ENCODE results near the gene ITPR3. TPM values are rescaled to one million over a fixed set of nuclear protein-coding genes. Genes with fewer than 3 reads are reported as not detected.

Gene ITPR3
- total and polyA plus RNA-seq, 2 of the 13 experiments (the other 11 are each of a cell fraction or from before 2014, with no cell fraction given), result 3.8 to 21.4 TPM

DNA sequence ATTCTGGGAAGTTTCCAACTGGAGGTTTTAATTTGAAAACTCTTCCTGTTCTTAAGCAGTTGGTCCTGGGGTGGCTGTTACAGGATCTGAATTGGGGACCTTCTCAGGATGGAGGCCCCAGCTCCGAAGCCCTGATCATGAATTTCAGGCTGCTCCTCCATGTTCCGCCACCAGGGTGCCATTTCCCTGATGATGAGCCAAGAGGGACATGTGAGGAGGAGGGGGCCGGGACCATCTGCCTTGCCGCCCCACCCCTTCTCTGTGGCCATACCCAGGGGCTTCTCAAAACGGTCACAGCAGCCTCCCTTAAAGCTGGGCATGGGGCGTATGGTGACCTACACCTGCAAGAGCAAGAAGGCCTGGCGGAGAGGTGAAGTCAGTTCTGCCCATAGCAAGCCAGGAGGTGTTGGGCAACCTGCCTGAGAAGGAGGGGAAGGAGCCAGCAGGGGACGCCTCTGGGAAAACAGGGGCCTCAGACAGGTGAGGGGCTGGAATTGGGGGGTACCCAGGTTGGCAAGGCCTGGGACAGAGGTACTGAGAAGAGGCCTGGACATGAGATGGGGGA lies 37.4 kb upstream of the ITPR3 start (continued):
- TF ChIP-seq, protein P1, sequence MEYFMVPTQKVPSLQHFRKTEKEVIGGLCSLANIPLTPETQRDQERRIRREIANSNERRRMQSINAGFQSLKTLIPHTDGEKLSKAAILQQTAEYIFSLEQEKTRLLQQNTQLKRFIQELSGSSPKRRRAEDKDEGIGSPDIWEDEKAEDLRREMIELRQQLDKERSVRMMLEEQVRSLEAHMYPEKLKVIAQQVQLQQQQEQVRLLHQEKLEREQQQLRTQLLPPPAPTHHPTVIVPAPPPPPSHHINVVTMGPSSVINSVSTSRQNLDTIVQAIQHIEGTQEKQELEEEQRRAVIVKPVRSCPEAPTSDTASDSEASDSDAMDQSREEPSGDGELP (IDR thresholded peaks at IDR 0.05; ENCODE audit: borderline replicate concordance, low read depth), result no peak
- no peak for TF ChIP-seq SYNCRIP (IDR thresholded peaks at IDR 0.05; ENCODE audit: insufficient read depth, low read depth, low read length)
- TF ChIP-seq, protein P2, sequence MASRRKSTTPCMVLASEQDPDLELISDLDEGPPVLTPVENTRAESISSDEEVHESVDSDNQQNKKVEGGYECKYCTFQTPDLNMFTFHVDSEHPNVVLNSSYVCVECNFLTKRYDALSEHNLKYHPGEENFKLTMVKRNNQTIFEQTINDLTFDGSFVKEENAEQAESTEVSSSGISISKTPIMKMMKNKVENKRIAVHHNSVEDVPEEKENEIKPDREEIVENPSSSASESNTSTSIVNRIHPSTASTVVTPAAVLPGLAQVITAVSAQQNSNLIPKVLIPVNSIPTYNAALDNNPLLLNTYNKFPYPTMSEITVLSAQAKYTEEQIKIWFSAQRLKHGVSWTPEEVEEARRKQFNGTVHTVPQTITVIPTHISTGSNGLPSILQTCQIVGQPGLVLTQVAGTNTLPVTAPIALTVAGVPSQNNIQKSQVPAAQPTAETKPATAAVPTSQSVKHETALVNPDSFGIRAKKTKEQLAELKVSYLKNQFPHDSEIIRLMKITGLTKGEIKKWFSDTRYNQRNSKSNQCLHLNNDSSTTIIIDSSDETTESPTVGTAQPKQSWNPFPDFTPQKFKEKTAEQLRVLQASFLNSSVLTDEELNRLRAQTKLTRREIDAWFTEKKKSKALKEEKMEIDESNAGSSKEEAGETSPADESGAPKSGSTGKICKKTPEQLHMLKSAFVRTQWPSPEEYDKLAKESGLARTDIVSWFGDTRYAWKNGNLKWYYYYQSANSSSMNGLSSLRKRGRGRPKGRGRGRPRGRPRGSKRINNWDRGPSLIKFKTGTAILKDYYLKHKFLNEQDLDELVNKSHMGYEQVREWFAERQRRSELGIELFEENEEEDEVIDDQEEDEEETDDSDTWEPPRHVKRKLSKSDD (CRISPR knock-in tag; IDR thresholded peaks at IDR 0.05; ENCODE audit: low read depth), result no peak
- TF ChIP-seq, protein P3, sequence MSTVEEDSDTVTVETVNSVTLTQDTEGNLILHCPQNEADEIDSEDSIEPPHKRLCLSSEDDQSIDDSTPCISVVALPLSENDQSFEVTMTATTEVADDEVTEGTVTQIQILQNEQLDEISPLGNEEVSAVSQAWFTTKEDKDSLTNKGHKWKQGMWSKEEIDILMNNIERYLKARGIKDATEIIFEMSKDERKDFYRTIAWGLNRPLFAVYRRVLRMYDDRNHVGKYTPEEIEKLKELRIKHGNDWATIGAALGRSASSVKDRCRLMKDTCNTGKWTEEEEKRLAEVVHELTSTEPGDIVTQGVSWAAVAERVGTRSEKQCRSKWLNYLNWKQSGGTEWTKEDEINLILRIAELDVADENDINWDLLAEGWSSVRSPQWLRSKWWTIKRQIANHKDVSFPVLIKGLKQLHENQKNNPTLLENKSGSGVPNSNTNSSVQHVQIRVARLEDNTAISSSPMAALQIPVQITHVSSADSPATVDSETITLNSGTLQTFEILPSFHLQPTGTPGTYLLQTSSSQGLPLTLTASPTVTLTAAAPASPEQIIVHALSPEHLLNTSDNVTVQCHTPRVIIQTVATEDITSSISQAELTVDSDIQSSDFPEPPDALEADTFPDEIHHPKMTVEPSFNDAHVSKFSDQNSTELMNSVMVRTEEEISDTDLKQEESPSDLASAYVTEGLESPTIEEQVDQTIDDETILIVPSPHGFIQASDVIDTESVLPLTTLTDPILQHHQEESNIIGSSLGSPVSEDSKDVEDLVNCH (CRISPR knock-in tag; IDR thresholded peaks at IDR 0.05), result no peak
- no peak for TF ChIP-seq ZNF160 (CRISPR knock-in tag; IDR thresholded peaks at IDR 0.05)
- TF ChIP-seq CEBPG (CRISPR knock-in tag; IDR thresholded peaks at IDR 0.05), result peak; percentile 27; the same call in 1 of the 2 replicates
- 0 out of 2 replicates have a peak, but pooled peaks have one; percentile 10 for TF ChIP-seq MAZ (IDR thresholded peaks at IDR 0.05; ENCODE audit: borderline replicate concordance, low read depth, low read length)
- TF ChIP-seq MAZ (CRISPR knock-in tag; IDR thresholded peaks at IDR 0.05; ENCODE audit: low read depth), result no peak
- no peak for TF ChIP-seq SPEN (CRISPR knock-in tag; IDR thresholded peaks at IDR 0.05; ENCODE audit: low read depth)
- no peak for TF ChIP-seq MAF1 (CRISPR knock-in tag; IDR thresholded peaks at IDR 0.05; ENCODE audit: borderline replicate concordance)
- no peak for TF ChIP-seq ONECUT2 (CRISPR knock-in tag; IDR thresholded peaks at IDR 0.05)
- no peak for TF ChIP-seq ZBTB7B (CRISPR knock-in tag; IDR thresholded peaks at IDR 0.05)

All from HepG2 (cell line).